ENCODE measurements around the gene SRD5A1.
A peak's percentile ranks its signal among the peaks of the same experiment; 100 is the strongest.

Gene SRD5A1

GRCh38 chr5:6710070-6710469 is 76.8 kb downstream of the SRD5A1 start:
- in situ Hi-C loops (cut with MboI; ENCODE audit: low pct_unique_long_range_greater_than_20kb, low sequenced_read_pairs, unreplicated experiment) = no loop called here
- DNase-seq (ENCODE audit: low spot score) = no peak
- TF ChIP-seq CTCF (IDR thresholded peaks at IDR 0.05; ENCODE audit: extremely low read depth, insufficient read depth, missing control alignments) = no peak

GRCh38 chr5:6710551-6711318 is 77.5 kb downstream of the SRD5A1 start:
- in situ Hi-C loops (cut with MboI; ENCODE audit: low pct_unique_long_range_greater_than_20kb, low sequenced_read_pairs, unreplicated experiment) = no loop called here
- DNase-seq (ENCODE audit: low spot score) = no peak
- no peak for TF ChIP-seq CTCF (IDR thresholded peaks at IDR 0.05; ENCODE audit: extremely low read depth, insufficient read depth, missing control alignments)

GRCh38 chr5:6711409-6712141 is 78.3 kb downstream of the SRD5A1 start:
- DNase-seq (ENCODE audit: low spot score) = no peak
- TF ChIP-seq CTCF (IDR thresholded peaks at IDR 0.05; ENCODE audit: extremely low read depth, insufficient read depth, missing control alignments) = no peak
- in situ Hi-C loops (cut with MboI; ENCODE audit: low pct_unique_long_range_greater_than_20kb, low sequenced_read_pairs, unreplicated experiment) = no loop called here

- in situ Hi-C loops (cut with MboI; ENCODE audit: low pct_unique_long_range_greater_than_20kb, low sequenced_read_pairs, unreplicated experiment) = no loop called here
- DNase-seq (ENCODE audit: low spot score) = no peak
- TF ChIP-seq CTCF (IDR thresholded peaks at IDR 0.05; ENCODE audit: extremely low read depth, insufficient read depth, missing control alignments) = no peak
Measured at GRCh38 chr5:6712142-6712576, 78.9 kb downstream of the SRD5A1 start.

GRCh38 chr5:6712577-6713273 is 79.5 kb downstream of the SRD5A1 start:
- no peak for DNase-seq (ENCODE audit: low spot score)
- in situ Hi-C loops (cut with MboI; ENCODE audit: low pct_unique_long_range_greater_than_20kb, low sequenced_read_pairs, unreplicated experiment) = no loop called here
- TF ChIP-seq CTCF (IDR thresholded peaks at IDR 0.05; ENCODE audit: extremely low read depth, insufficient read depth, missing control alignments) = peak; percentile 18

All from GM13977 (cell line).